Iris pigment epithelial cell (primary cell): ENCODE results near the gene PDE6A.
A peak's percentile ranks its signal among the peaks of the same experiment; 100 is the strongest.
"Not testable (repeated sequence)": the region's sequence is repeated elsewhere in the genome, so short reads cannot be mapped to it uniquely, and the experiment has no call there.

Source experiments
- DNase-seq: peaks from one replicate; pipeline ENCODE4 v3.0.0-alpha.2; 2011; ENCODE audit warnings: low read depth

Gene PDE6A

DNA sequence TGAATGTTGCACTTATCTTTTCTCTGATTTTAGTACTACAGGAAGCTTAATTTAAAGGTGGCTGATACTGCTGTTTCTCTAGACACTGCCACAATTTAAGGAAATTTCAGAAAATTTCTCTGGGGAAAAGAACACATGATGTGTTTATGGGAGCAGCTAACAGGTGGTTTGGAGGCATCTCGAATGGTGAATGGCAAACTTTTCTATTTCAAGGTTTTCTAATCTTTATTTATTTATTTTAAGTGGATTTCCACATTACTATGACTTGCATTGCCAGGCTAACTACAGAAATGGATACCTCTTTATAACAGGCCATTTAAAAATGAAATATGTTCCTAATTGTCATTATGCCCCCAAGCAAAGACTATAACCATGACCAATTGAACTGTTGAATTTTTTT, 50.4 kb downstream of the PDE6A start:
- DNase-seq = no peak

GRCh38 chr5:149893403-149893931, 51.1 kb downstream of the PDE6A start:
- no peak for DNase-seq

DNA sequence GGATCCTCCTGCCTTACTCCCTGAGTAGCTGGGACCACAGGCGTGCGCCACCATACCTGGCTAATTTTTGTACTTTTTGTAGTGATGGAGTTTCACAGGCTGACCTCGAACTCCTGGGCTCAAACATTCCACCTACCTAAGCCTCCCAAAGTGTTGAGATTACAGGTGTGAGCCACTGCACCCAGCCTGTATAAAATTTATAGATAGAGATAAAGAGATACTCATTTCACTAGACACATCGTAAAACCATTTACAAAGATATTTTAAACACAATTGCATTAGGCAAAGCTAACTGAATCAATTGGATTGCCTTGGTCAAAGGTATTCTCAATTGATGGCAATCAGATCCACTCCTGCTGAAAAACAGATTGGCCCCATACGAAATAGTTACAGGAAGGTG, 52.0 kb downstream of the PDE6A start:
- DNase-seq = no peak

DNA sequence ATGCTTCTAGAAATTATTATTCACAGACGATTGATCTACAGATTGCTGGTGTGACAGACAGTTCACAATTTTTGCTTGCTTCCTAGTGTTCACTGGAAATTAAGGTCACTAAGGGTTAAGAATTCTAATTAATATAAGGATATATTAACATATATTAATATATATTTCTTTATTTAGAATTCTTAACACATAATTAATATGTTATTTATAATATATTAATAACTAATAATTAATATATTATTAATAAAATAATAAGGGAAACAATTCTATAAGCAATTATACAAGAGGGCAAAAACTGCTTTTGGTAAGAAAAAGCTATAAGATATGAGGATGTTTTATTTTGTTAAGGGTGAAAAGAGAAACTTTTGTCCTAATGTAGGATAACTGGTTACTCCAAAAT, 56.3 kb downstream of the PDE6A start:
- DNase-seq = no peak

DNA sequence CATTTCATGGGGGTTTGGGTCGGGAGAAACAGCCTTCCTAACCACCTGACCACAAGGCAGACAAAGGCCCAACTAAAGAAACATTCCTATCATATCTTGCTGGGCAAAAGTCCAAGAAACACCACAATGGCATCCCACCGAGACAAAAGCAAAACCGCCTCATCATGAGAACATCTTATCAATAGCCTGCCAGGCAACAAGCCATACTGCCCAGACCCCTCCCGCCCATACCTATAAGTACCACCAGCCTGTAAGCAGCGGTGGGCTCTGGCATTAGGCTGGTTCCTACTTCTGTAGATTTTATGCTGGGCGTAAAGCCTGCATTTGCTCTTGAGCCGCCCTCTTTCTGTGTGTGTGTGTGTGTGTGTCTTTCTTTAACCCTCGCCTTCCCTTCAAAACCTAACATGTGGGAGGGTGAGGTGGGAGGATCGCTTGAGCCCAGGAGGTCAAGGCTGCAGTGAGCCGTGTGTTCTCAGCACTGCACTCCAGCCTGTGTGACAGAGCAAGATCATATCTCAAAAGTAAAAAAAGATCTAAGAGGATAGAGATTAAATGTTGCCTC, 56.9 kb downstream of the PDE6A start:
- DNase-seq = peak; percentile 95

DNA sequence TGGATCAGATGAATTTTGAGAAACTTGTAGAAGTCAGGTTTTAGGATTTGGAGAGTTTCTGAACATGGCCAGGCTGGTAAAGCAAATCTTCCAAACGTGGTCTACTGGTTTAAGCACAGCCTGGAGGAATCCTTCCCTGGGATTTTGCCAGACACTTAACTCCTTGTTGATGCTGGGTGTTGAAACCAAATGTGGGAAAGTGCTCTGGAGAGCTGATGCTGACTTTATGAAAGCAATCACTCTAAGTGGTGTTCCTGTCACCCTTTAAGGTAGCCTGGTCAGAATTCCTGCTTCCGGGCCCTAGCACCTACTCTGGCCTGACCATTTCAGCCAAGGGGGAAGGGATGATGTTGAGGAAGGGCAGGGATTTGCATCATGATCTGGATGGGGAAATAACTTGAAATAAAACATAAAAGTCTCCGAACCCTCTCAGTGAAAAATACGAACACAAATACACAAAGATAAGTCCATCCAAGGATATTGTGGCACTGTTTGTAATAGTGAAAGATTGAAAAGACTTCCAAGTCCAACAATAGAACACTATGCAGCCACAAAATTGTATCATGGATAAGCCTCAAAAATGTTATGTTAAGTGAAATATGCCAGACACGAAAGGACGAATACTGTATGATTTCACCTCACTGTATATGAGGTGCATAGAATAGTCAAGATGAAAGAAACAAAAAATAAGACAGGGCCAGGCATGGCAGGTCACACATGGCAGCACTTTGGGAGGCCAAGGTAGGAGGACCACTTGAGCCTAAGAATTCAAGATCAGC, 57.7 kb downstream of the PDE6A start:
- DNase-seq = peak; percentile 79

- peak; percentile 65 for DNase-seq
Observed at GRCh38 chr5:149886060-149886459, 58.5 kb downstream of the PDE6A start.

DNA sequence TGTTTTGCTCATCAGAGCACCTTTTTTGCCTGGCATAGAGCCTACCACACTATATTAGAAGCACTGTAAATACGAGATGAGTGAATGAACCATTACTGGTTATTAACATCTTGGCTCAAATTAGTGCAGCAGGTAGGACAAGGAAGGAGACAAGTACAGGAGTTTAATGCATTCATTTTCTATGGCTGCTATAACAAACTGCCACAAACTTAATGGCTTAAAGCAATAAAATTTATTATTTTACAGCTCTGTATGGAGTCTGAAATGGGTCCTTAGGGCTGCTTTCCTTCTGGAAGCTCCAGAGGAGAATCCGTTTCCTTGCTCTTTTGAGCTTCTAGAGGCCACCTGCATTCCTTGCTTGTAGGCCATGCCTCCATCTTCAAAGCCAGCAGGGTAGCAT, 59.1 kb downstream of the PDE6A start:
- DNase-seq = no peak

DNA sequence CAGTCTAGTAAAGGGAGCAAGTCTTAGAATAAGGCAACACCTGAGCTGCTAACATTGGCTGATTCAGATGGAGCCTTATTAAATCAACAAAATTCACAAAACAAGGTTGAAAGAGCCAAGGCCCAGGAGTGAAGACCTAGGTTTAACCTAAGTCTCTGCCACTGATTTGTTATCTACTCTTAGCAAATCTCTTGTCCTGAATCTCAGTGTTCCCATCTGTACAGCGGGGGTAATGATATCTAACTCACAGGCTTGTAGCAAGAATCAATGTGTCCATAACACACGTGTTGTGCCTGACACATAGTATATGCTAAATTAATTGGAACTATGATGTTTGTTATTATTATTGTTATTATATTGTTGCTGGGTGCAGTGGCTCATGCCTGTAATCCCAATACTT, 61.0 kb downstream of the PDE6A start:
- DNase-seq = no peak

DNA sequence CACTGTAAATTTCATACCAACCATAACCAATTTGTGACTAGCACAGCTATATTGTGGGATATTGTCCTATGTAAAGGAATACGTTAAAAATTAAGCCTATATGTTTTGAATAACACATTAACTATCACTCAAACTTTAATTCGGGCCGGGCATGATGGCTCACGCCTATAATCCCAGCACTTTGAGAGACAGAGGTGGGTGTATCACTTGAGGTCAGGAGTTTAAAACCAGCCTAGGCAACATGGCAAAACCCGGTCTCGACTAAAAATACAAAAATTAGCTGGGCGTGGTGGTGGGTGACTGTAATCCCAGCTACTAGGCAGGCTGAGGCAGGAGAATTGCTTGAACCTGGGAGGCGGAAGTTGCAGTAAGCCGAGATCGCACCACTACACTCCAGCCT, 62.0 kb downstream of the PDE6A start:
- not testable (repeated sequence) for DNase-seq

DNA sequence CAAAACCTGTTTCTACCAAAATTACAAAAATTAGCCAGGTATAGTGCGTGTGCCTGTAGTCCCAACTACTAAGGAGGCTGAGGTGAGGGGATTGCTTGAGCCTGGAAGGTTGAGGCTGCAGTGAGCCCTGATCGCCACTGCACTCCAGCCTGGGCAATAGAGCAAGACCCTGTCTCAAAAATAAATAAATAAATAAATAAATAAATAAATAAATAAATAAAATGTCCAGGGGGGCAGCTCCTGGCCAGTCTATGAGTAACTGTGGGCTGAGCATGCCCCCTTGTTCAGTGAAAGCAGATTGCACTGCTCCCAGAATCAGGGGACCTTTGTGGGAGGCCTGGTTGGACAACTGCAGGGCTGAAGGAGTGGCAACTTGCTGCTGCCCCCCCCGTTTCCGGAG, 62.7 kb downstream of the PDE6A start:
- DNase-seq = no peak

DNA sequence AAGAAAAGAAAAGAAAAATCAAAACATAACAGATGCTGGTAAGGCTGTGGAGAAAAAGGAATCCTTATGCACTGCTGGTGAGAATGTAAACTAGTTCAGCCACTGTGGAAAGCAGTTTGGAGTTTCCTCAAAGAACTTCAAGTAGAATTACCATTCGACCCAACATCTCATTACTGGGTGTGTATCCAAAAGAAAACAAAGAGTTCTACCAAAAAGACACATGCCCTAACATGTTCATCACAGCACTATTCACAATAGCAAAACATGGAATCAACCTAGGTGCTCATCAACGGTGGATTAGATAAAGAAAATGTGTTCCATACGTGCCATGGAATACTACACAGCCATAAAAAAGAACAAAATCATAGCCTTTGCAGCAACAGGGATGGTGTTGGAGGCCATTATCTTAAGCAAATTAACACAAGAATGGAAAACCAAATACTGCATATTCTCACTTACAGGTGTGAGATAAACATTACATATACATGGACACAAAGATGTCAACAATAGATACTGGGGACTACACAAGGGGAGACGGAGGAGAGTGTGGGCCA, 63.4 kb downstream of the PDE6A start:
- DNase-seq = no peak

DNA sequence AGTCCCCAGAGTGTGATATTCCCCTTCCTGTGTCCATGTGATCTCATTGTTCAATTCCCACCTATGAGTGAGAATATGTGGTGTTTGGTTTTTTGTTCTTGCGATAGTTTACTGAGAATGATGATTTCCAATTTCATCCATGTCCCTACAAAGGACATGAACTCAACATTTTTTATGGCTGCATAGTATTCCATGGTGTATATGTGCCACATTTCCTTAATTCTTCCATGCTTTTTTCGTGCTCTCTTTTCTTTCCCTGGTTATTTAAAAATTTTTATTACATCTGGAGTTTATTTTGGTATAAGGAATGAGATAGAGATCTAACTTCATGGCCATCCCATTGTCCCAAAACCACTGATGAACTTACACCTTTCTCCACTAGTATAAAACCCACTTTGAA, 65.0 kb downstream of the PDE6A start:
- DNase-seq = not testable (repeated sequence)

DNA sequence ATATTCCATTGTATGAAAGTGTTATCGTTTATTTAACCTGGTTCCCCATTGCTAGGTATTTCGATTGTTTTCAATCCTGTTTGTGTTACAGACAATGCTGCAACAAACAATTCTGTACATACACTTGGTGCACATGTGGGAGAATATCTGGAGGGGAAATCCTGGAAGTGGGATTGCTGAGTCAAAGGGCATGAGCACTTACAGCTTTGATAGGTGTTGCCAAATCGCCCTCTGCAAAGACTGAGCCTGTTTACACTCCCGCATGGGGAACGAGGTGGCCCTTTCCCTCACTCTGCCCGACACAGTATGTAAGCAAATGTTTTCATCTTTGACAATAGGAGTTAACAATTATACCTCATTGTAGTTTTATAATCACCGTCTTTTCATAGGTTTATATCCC, 66.2 kb downstream of the PDE6A start:
- peak; percentile 28 for DNase-seq

DNA sequence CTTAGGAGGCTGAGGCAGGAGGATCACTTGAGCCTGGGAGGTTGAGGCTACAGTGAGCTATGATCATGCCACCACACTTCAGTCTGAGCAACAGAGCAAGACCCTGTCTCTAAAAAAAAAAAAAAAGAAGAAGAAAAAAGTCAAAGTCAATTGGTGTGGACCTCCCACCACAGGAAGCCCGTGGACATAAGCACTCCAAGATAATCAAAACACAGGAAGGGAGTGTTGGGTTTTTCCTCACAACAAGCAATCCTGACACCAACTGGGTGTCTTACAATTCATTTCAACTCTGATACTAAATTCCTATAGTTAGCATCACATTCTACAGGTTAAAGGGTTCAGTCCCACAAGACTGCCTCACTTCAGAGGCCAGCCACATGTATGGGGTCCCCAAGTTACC, 70.7 kb downstream of the PDE6A start:
- no peak for DNase-seq

GRCh38 chr5:149872351-149873040, 72.1 kb downstream of the PDE6A start:
- no peak for DNase-seq

DNA sequence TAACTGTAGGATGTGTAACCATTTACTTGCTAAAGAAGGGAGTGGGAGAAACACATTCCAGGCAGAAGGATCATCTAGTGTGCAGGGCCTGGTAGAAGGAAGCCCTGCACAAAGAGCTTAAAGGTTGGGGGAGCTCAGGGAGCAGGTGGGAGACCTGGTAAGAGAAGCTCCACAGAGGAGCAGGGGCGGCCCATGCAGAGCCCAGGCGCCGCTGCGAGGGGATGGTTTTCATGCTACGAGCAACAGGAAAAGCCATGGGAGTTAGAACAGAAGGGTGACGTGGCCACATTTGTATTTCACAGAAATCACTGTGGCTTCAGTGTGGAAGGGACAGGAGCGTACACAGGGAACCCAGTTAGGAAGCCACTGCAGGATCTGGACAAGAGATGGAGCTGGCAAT, 73.1 kb downstream of the PDE6A start:
- DNase-seq = no peak

DNA sequence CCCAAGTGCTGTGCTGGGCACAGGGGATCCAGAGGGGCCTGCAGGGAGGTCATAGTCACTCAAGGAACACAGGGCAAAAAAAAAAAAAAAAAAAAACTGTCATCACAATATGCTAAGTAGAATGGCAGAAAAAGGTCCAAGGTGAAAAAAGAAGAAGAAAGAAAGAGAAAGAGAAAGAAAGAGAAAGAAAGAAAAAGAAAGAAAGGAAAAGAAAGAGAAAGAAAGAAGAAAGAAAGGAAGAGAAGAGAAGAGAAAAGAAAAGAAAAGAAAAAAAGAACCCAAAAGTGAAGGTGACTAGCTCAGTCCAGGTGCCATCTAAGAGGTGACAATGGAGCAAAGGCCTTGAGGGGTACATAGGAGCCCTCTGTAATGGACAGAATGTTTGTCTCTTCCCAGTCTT, 73.9 kb downstream of the PDE6A start:
- DNase-seq = no peak

- no peak for DNase-seq
Observed at GRCh38 chr5:149870232-149870631, 74.4 kb downstream of the PDE6A start.

DNA sequence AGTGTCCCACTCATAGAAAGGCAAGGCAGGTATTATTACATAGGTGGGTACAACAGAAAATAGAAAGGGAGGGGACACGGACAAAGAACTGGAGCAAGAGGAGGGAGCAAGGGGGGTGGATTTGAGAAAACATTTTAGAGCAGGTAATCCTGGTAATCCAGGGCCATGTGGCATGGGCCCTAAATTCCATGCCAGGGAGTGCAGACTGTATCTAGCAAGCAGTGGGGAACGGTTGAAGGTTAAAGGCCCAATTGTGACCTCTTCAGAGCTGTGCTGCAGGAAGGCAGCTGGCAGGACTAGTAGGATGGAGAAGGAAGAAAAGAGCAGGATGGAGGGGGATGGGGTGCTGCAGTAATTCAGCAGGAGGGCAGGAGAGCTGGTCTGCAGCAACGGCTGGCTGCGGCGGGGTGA, 75.2 kb downstream of the PDE6A start:
- DNase-seq = no peak

DNA sequence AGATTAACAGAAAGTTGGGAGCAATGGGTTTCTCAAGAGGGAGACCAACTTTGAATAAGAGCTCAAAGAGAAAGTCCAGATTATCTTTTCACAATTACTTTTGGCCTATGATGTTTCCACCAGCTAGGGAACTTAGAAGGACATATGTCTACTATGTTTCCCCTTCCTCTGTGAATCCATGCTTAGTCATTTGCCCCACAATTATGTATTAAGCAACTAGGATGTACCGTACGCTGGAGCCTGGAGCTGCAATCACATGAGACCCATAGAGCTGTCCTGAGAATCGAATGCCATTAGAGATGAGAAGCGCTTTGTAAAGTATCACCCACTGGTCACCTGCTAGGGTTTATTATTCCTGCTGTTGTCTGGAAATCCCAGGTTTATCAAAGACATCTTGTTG, 78.8 kb downstream of the PDE6A start:
- DNase-seq = peak; percentile 38

DNA sequence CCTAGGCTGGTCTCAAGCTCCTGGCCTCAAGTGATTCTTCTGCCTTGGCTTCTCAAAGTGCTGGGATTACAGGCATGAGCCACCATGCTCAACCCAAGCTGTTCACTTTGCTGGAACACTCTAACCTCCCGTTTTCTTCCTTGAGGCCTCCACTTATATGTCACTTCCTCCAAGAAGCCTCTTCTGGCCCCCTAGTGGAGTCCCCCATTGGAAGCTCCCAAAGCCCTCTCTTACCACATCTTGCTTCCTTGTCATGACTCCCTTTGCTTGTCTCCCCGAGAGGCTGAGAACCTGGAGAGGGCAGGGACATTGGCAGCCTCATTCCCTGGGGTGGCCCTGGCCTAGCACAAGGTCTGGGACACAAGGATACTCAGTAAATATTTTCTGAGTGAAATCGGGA, 80.8 kb downstream of the PDE6A start:
- DNase-seq = no peak

DNA sequence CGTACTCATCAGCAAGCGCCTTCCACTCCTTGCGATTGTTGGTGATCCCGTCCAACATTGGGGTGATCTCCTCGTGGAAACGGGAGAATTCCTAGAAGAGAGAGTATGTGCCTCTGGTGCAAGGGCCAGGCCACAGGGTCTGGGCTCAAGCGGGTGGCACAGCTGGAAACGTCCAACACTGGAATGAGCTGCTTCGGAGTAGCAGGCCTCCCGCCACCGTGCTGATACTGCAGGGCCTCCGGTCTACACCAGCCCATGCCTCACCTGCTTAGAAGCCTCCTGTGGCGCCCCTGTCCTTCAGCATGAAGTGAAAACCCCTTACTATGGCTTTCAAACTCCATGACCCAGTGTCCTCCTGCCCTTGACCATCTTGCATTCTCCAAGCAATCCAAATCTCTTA, 81.4 kb downstream of the PDE6A start:
- DNase-seq = no peak
